Activated CD4-positive, alpha-beta T cell treated with anti-CD3 and anti-CD28 coated beads, Interleukin-2, amount 10 ng/mL, durations not matched to agents 7 days and 5 days (primary cell): Measurements from ENCODE around the gene NFE2L2. TPM values are rescaled to one million over a fixed set of nuclear protein-coding genes. Genes with fewer than 3 reads are reported as not detected.
"Not testable (repeated sequence)": the region's sequence is repeated elsewhere in the genome, so short reads cannot be mapped to it uniquely, and the experiment has no call there.

Experiments
- CTCF ChIA-PET: fragments of 350-600 bp; sonication (Branson Sonifier 250); formaldehyde crosslinking; loops from one replicate; lab custom pipeline; 2021; ENCODE audit warnings: antibody characterized with exemption; lab: Charles Lee
- POLR2A ChIA-PET: fragments of 350-600 bp; sonication (Branson Sonifier 250); formaldehyde crosslinking; loops from one replicate; lab custom pipeline; 2021; ENCODE audit warnings: antibody characterized with exemption; lab: Charles Lee
- DNase-seq: peaks from one replicate; pipeline ENCODE4 v3.0.0-alpha.2; 2020
- H3K27ac Mint-ChIP-seq: one replicate; pipeline ENCODE4 v1.8.0; 2021; ENCODE audit warnings: mild to moderate bottlenecking, moderate library complexity, mixed read lengths
- H3K27me3 Mint-ChIP-seq: one replicate; pipeline ENCODE4 v1.8.0; 2021; ENCODE audit warnings: mixed read lengths
- H3K36me3 Mint-ChIP-seq: one replicate; pipeline ENCODE4 v1.8.0; 2021; ENCODE audit warnings: low read depth, mixed read lengths
- H3K4me1 Mint-ChIP-seq: one replicate; pipeline ENCODE4 v1.8.0; 2021; ENCODE audit warnings: mixed read lengths
- H3K4me3 Mint-ChIP-seq: one replicate; pipeline ENCODE4 v1.8.0; 2021; ENCODE audit warnings: mild to moderate bottlenecking, moderate library complexity, mixed read lengths
- H3K9me3 Mint-ChIP-seq: one replicate; pipeline ENCODE4 v1.8.0; 2021; ENCODE audit warnings: mixed read lengths
- total RNA-seq, 2 experiments: library from RNA; stranded (reverse); gene quantifications; one replicate each; pipeline ENCODE4 v1.2.3, GENCODE V29; 2021

Gene NFE2L2
- total RNA-seq, 2 experiments from 2014 or later: 65.6 to 82.0 TPM

- H3K27me3 Mint-ChIP-seq: no peaks in the 10 kb centered on the region
- ChIA-PET CTCF (interaction anchor here (1.0 to 1.3 kb wide), 2 partner anchors 32 to 37 kb away, joined by 3 read pairs; no protein-coding TSS in a partner anchor), POLR2A (no interaction called here)
- no peak for DNase-seq
- H3K27ac Mint-ChIP-seq: no peak overlapping the region
- peaks cover 4% of the 10 kb centered on the region for H3K4me1 Mint-ChIP-seq
- H3K4me3 Mint-ChIP-seq: no peak overlapping the region
- H3K36me3 Mint-ChIP-seq: no peaks in the 10 kb centered on the region
- no peaks in the 10 kb centered on the region for H3K9me3 Mint-ChIP-seq
Measured at GRCh38 chr2:177201919-177202346, 62.6 kb downstream of the NFE2L2 start.

- H3K27me3 Mint-ChIP-seq, H3K4me3 Mint-ChIP-seq, H3K9me3 Mint-ChIP-seq, DNase-seq, POLR2A ChIA-PET, H3K27ac Mint-ChIP-seq, H3K4me1 Mint-ChIP-seq, H3K36me3 Mint-ChIP-seq: not testable (repeated sequence)
- CTCF ChIA-PET: interaction anchor here (1.2 to 1.4 kb wide), 3 partner anchors 9 to 63 kb away, joined by 3 to 4 read pairs (median 3); no protein-coding TSS in a partner anchor
Measured at GRCh38 chr2:177200419-177200818, 64.1 kb downstream of the NFE2L2 start.

GRCh38 chr2:177195194-177195593 is 69.3 kb downstream of the NFE2L2 start:
- Mint-ChIP-seq H3K4me3 (no peak overlapping the region), H3K27me3 (no peaks in the 10 kb centered on the region), H3K4me1 (peaks cover 6% of the 10 kb centered on the region), H3K36me3 (no peaks in the 10 kb centered on the region), H3K9me3 (no peaks in the 10 kb centered on the region), H3K27ac (no peak overlapping the region)
- CTCF ChIA-PET: interaction anchor here (1.1 kb wide), 2 partner anchors 13 to 46 kb away, joined by 3 to 6 read pairs; no protein-coding TSS in a partner anchor
- no peak for DNase-seq
- POLR2A ChIA-PET: no interaction called here

- no peak for DNase-seq
- ChIA-PET CTCF (interaction anchor here (1.3 kb wide), 1 partner anchor 71 kb away, joined by 4 read pairs; the partner anchor contains the start of gene NFE2L2), POLR2A (no interaction called here)
- H3K27me3 Mint-ChIP-seq: no peaks in the 10 kb centered on the region
- no peaks in the 10 kb centered on the region for H3K36me3 Mint-ChIP-seq
- no peak overlapping the region for H3K4me3 Mint-ChIP-seq
- H3K27ac Mint-ChIP-seq: no peak overlapping the region
- peaks cover 6% of the 10 kb centered on the region for H3K4me1 Mint-ChIP-seq
- no peaks in the 10 kb centered on the region for H3K9me3 Mint-ChIP-seq
Measured at GRCh38 chr2:177193240-177193639, 71.3 kb downstream of the NFE2L2 start.

GRCh38 chr2:177192788-177193187 is 71.7 kb downstream of the NFE2L2 start:
- no peaks in the 10 kb centered on the region for H3K27me3 Mint-ChIP-seq
- no peak overlapping the region for H3K4me3 Mint-ChIP-seq
- H3K36me3 Mint-ChIP-seq: no peaks in the 10 kb centered on the region
- DNase-seq: no peak
- ChIA-PET CTCF (no interaction called here), POLR2A (no interaction called here)
- no peaks in the 10 kb centered on the region for H3K9me3 Mint-ChIP-seq
- peaks cover 6% of the 10 kb centered on the region for H3K4me1 Mint-ChIP-seq
- H3K27ac Mint-ChIP-seq: no peak overlapping the region

GRCh38 chr2:177190941-177191340 is 73.6 kb downstream of the NFE2L2 start:
- Mint-ChIP-seq H3K4me3 (no peak overlapping the region), H3K27ac (no peak overlapping the region), H3K9me3 (no peaks in the 10 kb centered on the region), H3K36me3 (no peaks in the 10 kb centered on the region), H3K27me3 (no peaks in the 10 kb centered on the region), H3K4me1 (peaks cover 6% of the 10 kb centered on the region)
- no peak for DNase-seq
- CTCF ChIA-PET: interaction anchor here (1.4 to 1.8 kb wide), 2 partner anchors 15 to 26 kb away, joined by 4 to 8 read pairs; no protein-coding TSS in a partner anchor
- POLR2A ChIA-PET: no interaction called here

- no peak overlapping the region for H3K4me3 Mint-ChIP-seq
- CTCF ChIA-PET: interaction anchor here (1.6 kb wide), 1 partner anchor 9 kb away, joined by 4 read pairs; no protein-coding TSS in a partner anchor
- H3K27ac Mint-ChIP-seq: no peak overlapping the region
- POLR2A ChIA-PET: no interaction called here
- peaks cover under 1% of the 10 kb centered on the region for H3K27me3 Mint-ChIP-seq
- peaks cover 5% of the 10 kb centered on the region for H3K4me1 Mint-ChIP-seq
- no peaks in the 10 kb centered on the region for H3K9me3 Mint-ChIP-seq
- no peaks in the 10 kb centered on the region for H3K36me3 Mint-ChIP-seq
- no peak for DNase-seq
Measured at GRCh38 chr2:177188482-177189469, 75.8 kb downstream of the NFE2L2 start.

- CTCF ChIA-PET: interaction anchor here (1.6 kb wide), 1 partner anchor 10 kb away, joined by 4 read pairs; no protein-coding TSS in a partner anchor
- no peak overlapping the region for H3K4me3 Mint-ChIP-seq
Measured at GRCh38 chr2:177187631-177188312, 76.8 kb downstream of the NFE2L2 start.

GRCh38 chr2:177186038-177186437 is 78.5 kb downstream of the NFE2L2 start:
- not testable (repeated sequence) for DNase-seq, H3K9me3 Mint-ChIP-seq, H3K27ac Mint-ChIP-seq, H3K36me3 Mint-ChIP-seq, H3K4me3 Mint-ChIP-seq, H3K4me1 Mint-ChIP-seq
- ChIA-PET POLR2A (interaction anchor here (1.1 kb wide), 1 partner anchor 79 kb away, joined by 3 read pairs; no protein-coding TSS in a partner anchor), CTCF (interaction anchor here (0.6 to 1.6 kb wide), 5 partner anchors 16 to 450 kb away, joined by 3 to 5 read pairs (median 4); no protein-coding TSS in a partner anchor)
- H3K27me3 Mint-ChIP-seq: peaks cover 18% of the 10 kb centered on the region

More at GRCh38 chr2:177187631-177188312, 76.8 kb downstream of the NFE2L2 start:
- Mint-ChIP-seq H3K36me3 (no peaks in the 10 kb centered on the region), H3K27ac (no peak overlapping the region), H3K27me3 (peaks cover 9% of the 10 kb centered on the region), H3K9me3 (no peaks in the 10 kb centered on the region), H3K4me1 (peaks cover 6% of the 10 kb centered on the region)
- no peak for DNase-seq
- POLR2A ChIA-PET: no interaction called here

- ChIA-PET POLR2A (no interaction called here), CTCF (interaction anchor here (1.4 to 1.6 kb wide), 2 partner anchors 20 kb away, joined by 4 to 5 read pairs; no protein-coding TSS in a partner anchor)
- H3K9me3 Mint-ChIP-seq: no peaks in the 10 kb centered on the region
- H3K27ac Mint-ChIP-seq: no peak overlapping the region
- H3K36me3 Mint-ChIP-seq: no peaks in the 10 kb centered on the region
- peaks cover 18% of the 10 kb centered on the region for H3K27me3 Mint-ChIP-seq
- peaks cover 4% of the 10 kb centered on the region for H3K4me1 Mint-ChIP-seq
- no peak for DNase-seq
- H3K4me3 Mint-ChIP-seq: no peak overlapping the region
Measured at GRCh38 chr2:177184606-177185005, 79.9 kb downstream of the NFE2L2 start.

GRCh38 chr2:177183860-177184259 is 80.7 kb downstream of the NFE2L2 start:
- Mint-ChIP-seq H3K9me3 (no peaks in the 10 kb centered on the region), H3K4me1 (peaks cover 4% of the 10 kb centered on the region), H3K4me3 (no peak overlapping the region), H3K27me3 (peaks cover 18% of the 10 kb centered on the region), H3K27ac (no peak overlapping the region), H3K36me3 (no peaks in the 10 kb centered on the region)
- POLR2A ChIA-PET: no interaction called here
- DNase-seq: no peak
- CTCF ChIA-PET: interaction anchor here (1.7 kb wide), 1 partner anchor 15 kb away, joined by 6 read pairs; no protein-coding TSS in a partner anchor
